Breast epithelium (tissue), 3 donors: ENCODE measurements around the gene WDR37.

Experiments
- POLR2AphosphoS5 ChIP-seq, 3 donors: sonication (generic); formaldehyde crosslinking; IDR thresholded peaks; one replicate each; pipeline ENCODE4 v1.6.1; 2017; ENCODE audit warnings: antibody characterized with exemption in 3 of 3
- TF ChIP-seq, protein P1 (sequence below), 3 donors: fragments of 450-650 bp; IDR thresholded peaks; one replicate each; pipeline ENCODE4 v1.5.1; 2016 to 2017; ENCODE audit warnings: antibody characterized with exemption in 3 of 3, mild to moderate bottlenecking in 3 of 3, moderate library complexity in 3 of 3

DNA sequence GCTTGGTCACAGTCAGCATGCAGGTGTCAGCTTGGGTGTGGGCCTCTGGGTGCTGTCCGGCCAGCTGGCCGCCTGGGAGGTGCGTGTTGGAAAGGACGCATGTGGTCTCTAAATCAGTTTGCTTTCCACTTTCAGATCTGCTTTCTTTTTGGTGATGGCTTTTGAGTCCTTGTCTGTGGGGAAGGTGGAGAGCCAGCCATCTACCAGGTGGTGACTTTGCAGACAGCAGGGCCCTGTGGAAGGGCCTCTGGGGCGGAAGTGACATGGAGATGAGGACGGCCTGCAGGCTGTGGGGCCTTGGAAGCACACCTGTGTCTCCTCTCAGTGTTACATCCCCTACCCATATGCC is 59.4 kb downstream of the WDR37 start:
- TF ChIP-seq, protein P1, sequence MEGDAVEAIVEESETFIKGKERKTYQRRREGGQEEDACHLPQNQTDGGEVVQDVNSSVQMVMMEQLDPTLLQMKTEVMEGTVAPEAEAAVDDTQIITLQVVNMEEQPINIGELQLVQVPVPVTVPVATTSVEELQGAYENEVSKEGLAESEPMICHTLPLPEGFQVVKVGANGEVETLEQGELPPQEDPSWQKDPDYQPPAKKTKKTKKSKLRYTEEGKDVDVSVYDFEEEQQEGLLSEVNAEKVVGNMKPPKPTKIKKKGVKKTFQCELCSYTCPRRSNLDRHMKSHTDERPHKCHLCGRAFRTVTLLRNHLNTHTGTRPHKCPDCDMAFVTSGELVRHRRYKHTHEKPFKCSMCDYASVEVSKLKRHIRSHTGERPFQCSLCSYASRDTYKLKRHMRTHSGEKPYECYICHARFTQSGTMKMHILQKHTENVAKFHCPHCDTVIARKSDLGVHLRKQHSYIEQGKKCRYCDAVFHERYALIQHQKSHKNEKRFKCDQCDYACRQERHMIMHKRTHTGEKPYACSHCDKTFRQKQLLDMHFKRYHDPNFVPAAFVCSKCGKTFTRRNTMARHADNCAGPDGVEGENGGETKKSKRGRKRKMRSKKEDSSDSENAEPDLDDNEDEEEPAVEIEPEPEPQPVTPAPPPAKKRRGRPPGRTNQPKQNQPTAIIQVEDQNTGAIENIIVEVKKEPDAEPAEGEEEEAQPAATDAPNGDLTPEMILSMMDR (IDR thresholded peaks at IDR 0.05), result no peak
- TF ChIP-seq POLR2AphosphoS5 (IDR thresholded peaks at IDR 0.05), result no peak
